Measurements from ENCODE around the gene DYRK1A.

DYRK1A gene

GRCh38 chr21:37342046-37342632 lies 24.4 kb upstream of the DYRK1A start:
- Mint-ChIP-seq H3K9me3 (no peaks in the 10 kb centered on the region), H3K4me1 (no peaks in the 10 kb centered on the region), H3K27ac (ENCODE audit: low read depth) (no peak overlapping the region), H3K4me3 (no peak overlapping the region), H3K36me3 (ENCODE audit: insufficient read depth) (no peaks in the 10 kb centered on the region), H3K27me3 (peaks cover 18% of the 10 kb centered on the region)
- DNase-seq (ENCODE audit: low spot score in 2 of 2) = no peak
- ATAC-seq (replicated peaks; ENCODE audit: extremely low read depth, poor library complexity, severe bottlenecking) = no peak

- no peak overlapping the region for H3K4me3 Mint-ChIP-seq
- no peak overlapping the region for H3K27ac Mint-ChIP-seq (ENCODE audit: low read depth)
- H3K4me1 Mint-ChIP-seq = no peaks in the 10 kb centered on the region
- ATAC-seq (replicated peaks; ENCODE audit: extremely low read depth, poor library complexity, severe bottlenecking) (no peak), DNase-seq (ENCODE audit: low spot score in 2 of 2) (no peak)
- H3K9me3 Mint-ChIP-seq = peaks cover 14% of the 10 kb centered on the region
- peaks cover 30% of the 10 kb centered on the region for H3K27me3 Mint-ChIP-seq
- H3K36me3 Mint-ChIP-seq (ENCODE audit: insufficient read depth) = peaks cover 3% of the 10 kb centered on the region
Measured at GRCh38 chr21:37346841-37347430, 19.6 kb upstream of the DYRK1A start.

GRCh38 chr21:37348664-37349063 lies 17.9 kb upstream of the DYRK1A start:
- ATAC-seq (replicated peaks; ENCODE audit: extremely low read depth, poor library complexity, severe bottlenecking) (no peak), DNase-seq (ENCODE audit: low spot score in 2 of 2) (no peak)
- H3K9me3 Mint-ChIP-seq = peaks cover 14% of the 10 kb centered on the region
- H3K4me3 Mint-ChIP-seq = no peak overlapping the region
- H3K27me3 Mint-ChIP-seq = peaks cover 47% of the 10 kb centered on the region
- H3K36me3 Mint-ChIP-seq (ENCODE audit: insufficient read depth) = peaks cover 3% of the 10 kb centered on the region
- no peak overlapping the region for H3K27ac Mint-ChIP-seq (ENCODE audit: low read depth)
- no peaks in the 10 kb centered on the region for H3K4me1 Mint-ChIP-seq

- Mint-ChIP-seq H3K27ac (ENCODE audit: low read depth) (no peak overlapping the region), H3K27me3 (peaks cover 65% of the 10 kb centered on the region), H3K36me3 (ENCODE audit: insufficient read depth) (peaks cover 3% of the 10 kb centered on the region), H3K4me3 (no peak overlapping the region), H3K9me3 (peaks cover 14% of the 10 kb centered on the region), H3K4me1 (no peaks in the 10 kb centered on the region)
- ATAC-seq (replicated peaks; ENCODE audit: extremely low read depth, poor library complexity, severe bottlenecking) (no peak), DNase-seq (ENCODE audit: low spot score in 2 of 2) (no peak)
Measured at GRCh38 chr21:37350472-37350871, 16.1 kb upstream of the DYRK1A start.

- Mint-ChIP-seq H3K36me3 (ENCODE audit: insufficient read depth) (no peaks in the 10 kb centered on the region), H3K27ac (ENCODE audit: low read depth) (no peak overlapping the region), H3K27me3 (peaks cover 46% of the 10 kb centered on the region), H3K4me3 (no peak overlapping the region), H3K9me3 (peaks cover 2% of the 10 kb centered on the region), H3K4me1 (no peaks in the 10 kb centered on the region)
- DNase-seq (ENCODE audit: low spot score in 2 of 2) (no peak), ATAC-seq (replicated peaks; ENCODE audit: extremely low read depth, poor library complexity, severe bottlenecking) (no peak)
Measured at GRCh38 chr21:37356706-37357105, 9.9 kb upstream of the DYRK1A start.

GRCh38 chr21:37357691-37358090 lies 8.9 kb upstream of the DYRK1A start:
- DNase-seq (ENCODE audit: low spot score in 2 of 2) (no peak), ATAC-seq (replicated peaks; ENCODE audit: extremely low read depth, poor library complexity, severe bottlenecking) (no peak)
- H3K27ac Mint-ChIP-seq (ENCODE audit: low read depth) = no peak overlapping the region
- no peak overlapping the region for H3K4me3 Mint-ChIP-seq
- no peaks in the 10 kb centered on the region for H3K36me3 Mint-ChIP-seq (ENCODE audit: insufficient read depth)
- no peaks in the 10 kb centered on the region for H3K9me3 Mint-ChIP-seq
- H3K4me1 Mint-ChIP-seq = no peaks in the 10 kb centered on the region
- peaks cover 36% of the 10 kb centered on the region for H3K27me3 Mint-ChIP-seq

GRCh38 chr21:37358397-37358796 lies 8.2 kb upstream of the DYRK1A start:
- Mint-ChIP-seq H3K9me3 (no peaks in the 10 kb centered on the region), H3K4me3 (no peak overlapping the region), H3K27me3 (peaks cover 30% of the 10 kb centered on the region), H3K27ac (ENCODE audit: low read depth) (no peak overlapping the region), H3K4me1 (no peaks in the 10 kb centered on the region), H3K36me3 (ENCODE audit: insufficient read depth) (no peaks in the 10 kb centered on the region)
- ATAC-seq (replicated peaks; ENCODE audit: extremely low read depth, poor library complexity, severe bottlenecking) = no peak
- no peak for DNase-seq (ENCODE audit: low spot score in 2 of 2)

GRCh38 chr21:37363936-37364335 lies 2.6 kb upstream of the DYRK1A start:
- peaks cover 21% of the 10 kb centered on the region for H3K4me1 Mint-ChIP-seq
- H3K27ac Mint-ChIP-seq (ENCODE audit: low read depth) = no peak overlapping the region
- H3K4me3 Mint-ChIP-seq = no peak overlapping the region
- no peaks in the 10 kb centered on the region for H3K27me3 Mint-ChIP-seq
- H3K9me3 Mint-ChIP-seq = no peaks in the 10 kb centered on the region
- no peak for ATAC-seq (replicated peaks; ENCODE audit: extremely low read depth, poor library complexity, severe bottlenecking)
- H3K36me3 Mint-ChIP-seq (ENCODE audit: insufficient read depth) = peaks cover 20% of the 10 kb centered on the region
- no peak for DNase-seq (ENCODE audit: low spot score in 2 of 2)

- Mint-ChIP-seq H3K27me3 (no peaks in the 10 kb centered on the region), H3K36me3 (ENCODE audit: insufficient read depth) (peaks cover 20% of the 10 kb centered on the region)
Measured at GRCh38 chr21:37364722-37365121, 1.9 kb upstream of the DYRK1A start.

GRCh38 chr21:37365517-37366481 lies 774 bp upstream of the DYRK1A start:
- ATAC-seq (replicated peaks; ENCODE audit: extremely low read depth, poor library complexity, severe bottlenecking) (peak; percentile 42), DNase-seq (ENCODE audit: low spot score in 2 of 2) (peak; percentile 39 to 47)
- peaks cover 21% of the 10 kb centered on the region for H3K36me3 Mint-ChIP-seq (ENCODE audit: insufficient read depth)
- peak overlapping the region; percentile 99 for H3K27ac Mint-ChIP-seq (ENCODE audit: low read depth)
- peak overlapping the region; percentile 100 for H3K4me3 Mint-ChIP-seq
- H3K27me3 Mint-ChIP-seq = no peaks in the 10 kb centered on the region
- no peaks in the 10 kb centered on the region for H3K9me3 Mint-ChIP-seq
- H3K4me1 Mint-ChIP-seq = peaks cover 39% of the 10 kb centered on the region

More at GRCh38 chr21:37364722-37365121, 1.9 kb upstream of the DYRK1A start:
- Mint-ChIP-seq H3K4me1 (peaks cover 29% of the 10 kb centered on the region), H3K27ac (ENCODE audit: low read depth) (no peak overlapping the region), H3K9me3 (no peaks in the 10 kb centered on the region), H3K4me3 (peak overlapping the region; percentile 100)
- DNase-seq (ENCODE audit: low spot score in 2 of 2) (no peak), ATAC-seq (replicated peaks; ENCODE audit: extremely low read depth, poor library complexity, severe bottlenecking) (no peak)

GRCh38 chr21:37367336-37367702 lies 746 bp downstream of the DYRK1A start:
- DNase-seq (ENCODE audit: low spot score in 2 of 2) = no peak
- Mint-ChIP-seq H3K27ac (ENCODE audit: low read depth) (peak overlapping the region; percentile 99), H3K4me1 (peaks cover 51% of the 10 kb centered on the region), H3K9me3 (no peaks in the 10 kb centered on the region), H3K27me3 (no peaks in the 10 kb centered on the region), H3K4me3 (peak overlapping the region; percentile 100), H3K36me3 (ENCODE audit: insufficient read depth) (peaks cover 22% of the 10 kb centered on the region)
- no peak for ATAC-seq (replicated peaks; ENCODE audit: extremely low read depth, poor library complexity, severe bottlenecking)

- Mint-ChIP-seq H3K27ac (ENCODE audit: low read depth) (peak overlapping the region; percentile 62), H3K4me1 (peaks cover 57% of the 10 kb centered on the region), H3K36me3 (ENCODE audit: insufficient read depth) (peaks cover 22% of the 10 kb centered on the region), H3K27me3 (no peaks in the 10 kb centered on the region), H3K4me3 (peak overlapping the region; percentile 100), H3K9me3 (no peaks in the 10 kb centered on the region)
- DNase-seq (ENCODE audit: low spot score in 2 of 2) = peak in 1 of 2 donors; percentile 19
- ATAC-seq (replicated peaks; ENCODE audit: extremely low read depth, poor library complexity, severe bottlenecking) = no peak
Measured at GRCh38 chr21:37367703-37368540, 1.3 kb downstream of the DYRK1A start.
